OCI-LY7 (cell line): ENCODE results near the gene NAA30. TPM values are rescaled to one million over a fixed set of nuclear protein-coding genes. Genes with fewer than 3 reads are reported as not detected.

Experiments
- BruUV-seq: library from RNA; stranded (reverse); fragments of 400-500 nt; replicated peaks from 2 replicates; lab custom pipeline; 2021; lab: Mats Ljungman, UMichigan
- CTCF ChIA-PET: fragments of 300-600 bp; sonication (Branson Sonifier 250); formaldehyde crosslinking; loops from one replicate; lab custom pipeline; 2022; ENCODE audit warnings: antibody characterized with exemption; ENCODE audit not compliant: unreplicated experiment; lab: Charles Lee
- POLR2A ChIA-PET: fragments of 300-600 bp; sonication (Branson Sonifier 250); formaldehyde crosslinking; loops from one replicate; lab custom pipeline; 2022; ENCODE audit warnings: antibody characterized with exemption; lab: Charles Lee
- DNase-seq: peaks from one replicate; pipeline ENCODE4 v3.0.0-alpha.2; 2015; ENCODE audit warnings: low spot score
- H2AFZ ChIP-seq: fragments of 200-600 bp; sonication (generic), shearing (Covaris generic); 2 replicates; pipeline ENCODE4 v1.6.1; 2014; ENCODE audit warnings: mild to moderate bottlenecking, antibody characterized with exemption, low read length, moderate library complexity
- H3K27ac ChIP-seq: fragments of 200-600 bp; sonication (generic); 2 replicates; pipeline ENCODE4 v1.5.1; 2014; ENCODE audit warnings: mixed run types, low read depth, mild to moderate bottlenecking, moderate library complexity, low read length, inconsistent platforms; ENCODE audit not compliant: poor library complexity, severe bottlenecking
- H3K36me3 ChIP-seq: fragments of 200-600 bp; sonication (generic); 2 replicates; pipeline ENCODE4 v1.6.1; 2014; ENCODE audit warnings: mild to moderate bottlenecking, antibody characterized with exemption, low read length, moderate library complexity, mixed read lengths; ENCODE audit not compliant: insufficient read depth
- H3K4me1 ChIP-seq: fragments of 200-600 bp; sonication (generic); 2 replicates; pipeline ENCODE4 v1.5.1; 2014; ENCODE audit warnings: mild to moderate bottlenecking, low read length; ENCODE audit not compliant: insufficient read depth, poor library complexity, severe bottlenecking
- H3K4me2 ChIP-seq: fragments of 200-600 bp; sonication (generic); 2 replicates; pipeline ENCODE4 v1.6.1; 2014; ENCODE audit warnings: mild to moderate bottlenecking, low read length
- H3K4me3 ChIP-seq: fragments of 200-600 bp; sonication (generic); 2 replicates; pipeline ENCODE4 v1.5.1; 2014; ENCODE audit warnings: mild to moderate bottlenecking, low read depth, low read length; ENCODE audit not compliant: poor library complexity, severe bottlenecking
- H3K79me2 ChIP-seq: fragments of 200-600 bp; sonication (generic); 2 replicates; pipeline ENCODE4 v1.6.1; 2016; ENCODE audit warnings: low read depth, mild to moderate bottlenecking, low read length, moderate library complexity, mixed read lengths; ENCODE audit not compliant: insufficient read depth
- H3K9me2 ChIP-seq: fragments of 200-600 bp; sonication (generic); 2 replicates; pipeline ENCODE4 v1.6.1; 2016; ENCODE audit warnings: mild to moderate bottlenecking, low read length, mixed read lengths; ENCODE audit not compliant: insufficient read depth
- H3K9me3 ChIP-seq: fragments of 200-600 bp; sonication (generic); 2 replicates; pipeline ENCODE4 v1.6.1; 2014; ENCODE audit warnings: mild to moderate bottlenecking, mixed run types, low read length, mixed read lengths
- H4K20me1 ChIP-seq: fragments of 200-600 bp; sonication (generic); 2 replicates; pipeline ENCODE4 v1.6.1; 2014; ENCODE audit warnings: mild to moderate bottlenecking, antibody characterized with exemption, low read length, moderate library complexity, mixed read lengths; ENCODE audit not compliant: insufficient read depth
- CTCF ChIP-seq: fragments of 200-600 bp; sonication (generic); conservative IDR thresholded peaks from 2 replicates; pipeline ENCODE4 v1.5.1; 2014; ENCODE audit warnings: mild to moderate bottlenecking, antibody characterized with exemption, low read length, moderate library complexity, mixed read lengths
- EZH2phosphoT487 ChIP-seq: fragments of 200-600 bp; sonication (generic); IDR thresholded peaks from 2 replicates; pipeline ENCODE4 v1.6.1; 2018; ENCODE audit warnings: low read depth, borderline replicate concordance, mild to moderate bottlenecking, mixed run types, antibody characterized with exemption, low read length, moderate library complexity, mixed read lengths
- intact Hi-C: fragments of 100-400 bp; cut with micrococcal nuclease; formaldehyde crosslinking; loops from one replicate; pipeline ENCODE4 v1.10.0; 2022; ENCODE audit not compliant: unreplicated experiment
- total RNA-seq, 2 experiments: library from RNA; depleted of rRNA in 1 of 2; stranded (reverse); fragments of >200 nt in 1 of 2; shearing (Covaris generic) in 1 of 2; gene quantifications; 2 replicates each; pipeline ENCODE4 v1.2.3, GENCODE V29; 2014 to 2022

Gene NAA30
- total RNA-seq, 2 experiments from 2014 or later, result 7.4 to 18.1 TPM

GRCh38 chr14:57382283-57382682 lies 8.1 kb upstream of the NAA30 start:
- Histone ChIP-seq H3K4me2 (no peak overlapping the region), H3K27ac (no peak overlapping the region), H3K4me1 (no peaks in the 10 kb centered on the region), H3K9me2 (no peaks in the 10 kb centered on the region), H4K20me1 (no peaks in the 10 kb centered on the region), H3K36me3 (no peaks in the 10 kb centered on the region), H3K4me3 (no peak overlapping the region), H3K79me2 (no peaks in the 10 kb centered on the region), H2AFZ (no peak overlapping the region), H3K9me3 (no peaks in the 10 kb centered on the region)
- ChIA-PET CTCF (no interaction called here), POLR2A (no interaction called here)
- DNase-seq, result no peak
- TF ChIP-seq CTCF (no peak), EZH2phosphoT487 (no peak)
- BruUV-seq, result no TSS peak
- intact Hi-C loops, result no loop called here

GRCh38 chr14:57383125-57383745 lies 7.2 kb upstream of the NAA30 start:
- Histone ChIP-seq H3K9me3 (no peaks in the 10 kb centered on the region), H3K9me2 (no peaks in the 10 kb centered on the region), H4K20me1 (no peaks in the 10 kb centered on the region), H3K36me3 (no peaks in the 10 kb centered on the region), H3K27ac (no peak overlapping the region), H3K4me2 (no peak overlapping the region), H3K4me3 (no peak overlapping the region), H2AFZ (no peak overlapping the region), H3K79me2 (no peaks in the 10 kb centered on the region), H3K4me1 (no peaks in the 10 kb centered on the region)
- DNase-seq, result no peak
- intact Hi-C loops, result no loop called here
- no peak for TF ChIP-seq CTCF
- no peak for TF ChIP-seq EZH2phosphoT487
- no TSS peak for BruUV-seq
- POLR2A ChIA-PET, result no interaction called here
- CTCF ChIA-PET, result no interaction called here

- H3K9me3 ChIP-seq, result no peaks in the 10 kb centered on the region
- CTCF ChIA-PET, result no interaction called here
- H4K20me1 ChIP-seq, result peaks cover 15% of the 10 kb centered on the region
- intact Hi-C loops, result no loop called here
- H3K79me2 ChIP-seq, result peaks cover 23% of the 10 kb centered on the region
- no peak for DNase-seq
- H3K27ac ChIP-seq, result no peak overlapping the region
- H3K4me3 ChIP-seq, result no peak overlapping the region
- peaks cover 18% of the 10 kb centered on the region for H3K4me1 ChIP-seq
- BruUV-seq, result no TSS peak
- no peak overlapping the region for H3K4me2 ChIP-seq
- TF ChIP-seq CTCF, result no peak
- TF ChIP-seq EZH2phosphoT487, result no peak
- POLR2A ChIA-PET, result interaction anchor here (0.6 kb wide), 1 partner anchor 814 kb away, joined by 6 read pairs; no protein-coding TSS in a partner anchor
- H2AFZ ChIP-seq, result no peak overlapping the region
- no peaks in the 10 kb centered on the region for H3K9me2 ChIP-seq
- H3K36me3 ChIP-seq, result peaks cover 9% of the 10 kb centered on the region; the same call in 1 of the 2 replicates
Measured at GRCh38 chr14:57388067-57388466, 2.3 kb upstream of the NAA30 start.
